Cardiac atrium fibroblast (primary cell): ENCODE results near the gene KLK4. TPM values are rescaled to one million over a fixed set of nuclear protein-coding genes. Genes with fewer than 3 reads are reported as not detected.

Experiments
- total RNA-seq: library from RNA; depleted of rRNA; stranded (reverse); fragments of >200 nt; gene quantifications from 2 replicates; pipeline ENCODE4 v1.2.3, GENCODE V29; 2015

KLK4 gene, protein sequence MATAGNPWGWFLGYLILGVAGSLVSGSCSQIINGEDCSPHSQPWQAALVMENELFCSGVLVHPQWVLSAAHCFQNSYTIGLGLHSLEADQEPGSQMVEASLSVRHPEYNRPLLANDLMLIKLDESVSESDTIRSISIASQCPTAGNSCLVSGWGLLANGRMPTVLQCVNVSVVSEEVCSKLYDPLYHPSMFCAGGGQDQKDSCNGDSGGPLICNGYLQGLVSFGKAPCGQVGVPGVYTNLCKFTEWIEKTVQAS
- total RNA-seq = not detected in 2 replicates

DNA sequence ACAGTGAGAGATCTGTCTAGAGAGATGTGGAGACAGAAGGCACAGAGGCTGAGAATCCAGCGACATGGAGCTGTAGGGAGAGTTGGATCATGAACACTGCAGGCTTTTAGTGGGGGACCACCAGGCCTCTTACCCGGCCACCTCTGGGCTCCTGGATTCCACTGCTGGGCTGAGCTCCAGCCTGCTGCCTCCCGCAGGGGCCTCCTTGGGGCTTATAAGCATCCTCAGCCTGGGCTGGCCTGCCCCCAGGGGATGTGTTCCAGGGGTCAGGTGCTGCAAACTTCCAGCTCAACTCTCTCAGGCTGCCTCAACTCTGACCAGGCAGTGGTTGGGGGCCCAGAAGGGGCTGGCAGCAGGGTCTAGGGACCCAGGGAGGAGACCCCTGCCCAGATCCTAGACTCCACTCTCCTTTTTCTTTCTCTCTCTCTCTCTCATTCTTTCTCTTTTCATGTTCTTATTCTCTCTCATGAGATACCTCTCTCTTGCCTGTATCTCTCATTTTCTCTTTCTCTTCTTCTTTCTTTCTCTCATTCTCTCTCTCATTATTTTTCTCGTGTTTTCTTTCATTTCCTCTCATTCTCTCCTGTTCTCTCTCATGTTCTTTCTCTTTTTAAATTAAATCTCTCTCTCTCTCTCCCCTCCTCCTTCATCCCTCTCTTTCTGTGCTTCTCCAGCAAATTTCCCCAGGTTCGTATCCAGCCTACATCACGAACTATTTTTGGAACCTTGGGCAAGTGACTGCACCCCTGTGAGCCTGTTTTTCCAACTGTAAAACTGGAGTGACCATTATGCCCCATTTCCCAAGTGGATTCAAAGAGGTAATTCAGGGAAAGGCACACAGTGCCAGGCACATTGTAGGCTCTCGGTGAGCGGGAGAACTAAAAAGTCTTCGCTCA, at the start of gene KLK4:
KLK4 (minus strand) TSS at position 190 of the 896 bp plus-strand sequence. CDS start 657 bp downstream, outside the sequence.

GRCh38 chr19:50952910-50953309, 41.7 kb upstream of the KLK4 start, which contains the start of gene KLK5:
TSS of gene KLK5 (minus strand) at chr19:50953038. CDS start at chr19:50952657, 381 bp downstream.

GRCh38 chr19:50873056-50873455, 38.1 kb downstream of the KLK4 start, which contains the start of gene KLK2:
TSS of gene KLK2 (plus strand) at chr19:50873439. CDS start at chr19:50873474, 35 bp downstream.

Other genes starting within 250 kb of the KLK4 start
- gene SHANK1, start 191.6 kb downstream of the KLK4 start, total RNA-seq = 1.1 and 2.8 TPM in 2 replicates
- gene CLEC11A, start 188.0 kb downstream of the KLK4 start, total RNA-seq = 169 and 211 TPM in 2 replicates
- not detected in 2 replicates for gene GPR32, start 140.9 kb downstream of the KLK4 start, total RNA-seq
- gene ACP4, start 121.0 kb downstream of the KLK4 start, total RNA-seq = not detected in 2 replicates
- not detected in 2 replicates for gene KLK1, start 87.6 kb downstream of the KLK4 start, total RNA-seq
- not detected in 2 replicates for gene KLK15, start 77.8 kb downstream of the KLK4 start, total RNA-seq
- not detected in 2 replicates for gene KLK3, start 56.5 kb downstream of the KLK4 start, total RNA-seq
- not detected in 2 replicates for gene KLK2, start 38.0 kb downstream of the KLK4 start, total RNA-seq
- not detected in 2 replicates for gene KLK5, start 41.6 kb upstream of the KLK4 start, total RNA-seq
- not detected in 2 replicates for gene KLK6, start 58.2 kb upstream of the KLK4 start, total RNA-seq
- gene KLK7, start 72.5 kb upstream of the KLK4 start, total RNA-seq = not detected in 2 replicates
- gene KLK8, start 90.2 kb upstream of the KLK4 start, total RNA-seq = not detected in 2 replicates
- gene KLK10, start 108.3 kb upstream of the KLK4 start, total RNA-seq = not detected in 2 replicates
- not detected in 2 replicates for gene KLK11, start 115.2 kb upstream of the KLK4 start, total RNA-seq
- not detected in 2 replicates for gene KLK12, start 123.6 kb upstream of the KLK4 start, total RNA-seq
- gene KLK13, start 153.7 kb upstream of the KLK4 start, total RNA-seq = not detected in 2 replicates
- gene KLK14, start 171.5 kb upstream of the KLK4 start, total RNA-seq = not detected in 2 replicates
- gene CTU1, start 197.0 kb upstream of the KLK4 start, total RNA-seq = 8.3 and 12.5 TPM in 2 replicates
- not detected in 2 replicates for gene SIGLEC9, start 213.5 kb upstream of the KLK4 start, total RNA-seq
- not detected in 2 replicates for gene SIGLEC7, start 230.9 kb upstream of the KLK4 start, total RNA-seq